NCI-H1105 treated with DMSO at 0.1 percent for 48 hours (cell line): ENCODE results near the gene HSPB3.
A peak's percentile ranks its signal among the peaks of the same experiment; 100 is the strongest.
"Not testable (repeated sequence)": the region's sequence is repeated elsewhere in the genome, so short reads cannot be mapped to it uniquely, and the experiment has no call there.

ENCODE experiments used
- DNase-seq: peaks from one replicate; lab custom pipeline; 2025; lab: John Stamatoyannopoulos, UW

The HSPB3 gene, protein sequence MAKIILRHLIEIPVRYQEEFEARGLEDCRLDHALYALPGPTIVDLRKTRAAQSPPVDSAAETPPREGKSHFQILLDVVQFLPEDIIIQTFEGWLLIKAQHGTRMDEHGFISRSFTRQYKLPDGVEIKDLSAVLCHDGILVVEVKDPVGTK

DNA sequence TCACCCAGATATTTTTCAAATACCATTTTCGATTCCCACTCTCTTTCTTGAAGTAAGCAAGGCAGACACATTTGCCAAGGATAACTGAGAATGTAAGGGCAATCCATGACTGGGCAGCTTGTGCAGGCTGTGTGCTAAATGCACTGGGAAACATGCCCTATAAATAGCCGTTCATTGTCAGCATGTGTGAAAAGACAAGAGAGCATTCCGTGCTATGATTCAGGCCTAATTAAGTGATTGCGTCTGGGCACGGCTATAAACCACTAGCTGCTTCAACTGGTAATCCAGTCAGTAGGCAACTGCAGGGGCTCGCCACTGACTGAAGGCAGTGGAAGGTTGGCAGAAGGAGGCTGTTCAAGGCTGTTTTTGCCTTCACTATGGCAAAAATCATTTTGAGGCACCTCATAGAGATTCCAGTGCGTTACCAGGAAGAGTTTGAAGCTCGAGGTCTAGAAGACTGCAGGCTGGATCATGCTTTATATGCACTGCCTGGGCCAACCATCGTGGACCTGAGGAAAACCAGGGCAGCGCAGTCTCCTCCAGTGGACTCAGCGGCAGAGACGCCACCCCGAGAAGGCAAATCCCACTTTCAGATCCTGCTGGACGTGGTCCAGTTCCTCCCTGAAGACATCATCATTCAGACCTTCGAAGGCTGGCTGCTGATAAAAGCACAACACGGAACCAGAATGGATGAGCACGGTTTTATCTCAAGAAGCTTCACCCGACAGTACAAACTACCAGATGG is at the start of gene HSPB3:
HSPB3 (plus strand) TSS at position 287 of the 745 bp plus-strand sequence; CDS start at position 378, 91 bp downstream.
- DNase-seq = peak; percentile 11

DNA sequence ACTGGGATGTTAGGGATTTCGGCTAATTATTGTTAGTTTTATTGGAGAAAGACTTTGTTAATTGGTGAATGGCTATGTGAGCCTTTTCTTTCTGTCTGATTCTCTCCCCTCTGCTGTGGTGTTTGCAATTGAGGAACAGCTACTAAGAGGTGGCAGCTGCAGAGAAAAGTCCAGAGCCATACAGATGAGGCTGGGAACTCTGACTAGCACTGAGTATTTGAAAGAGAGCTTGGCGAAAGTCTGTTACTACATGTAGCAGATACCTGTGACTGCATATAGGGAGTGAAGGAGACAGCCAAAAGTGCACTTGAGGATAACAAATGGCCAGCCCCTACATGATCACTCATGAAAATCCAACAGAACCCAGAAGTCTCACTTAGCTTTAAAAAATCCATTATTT is 44.3 kb upstream of the HSPB3 start:
- DNase-seq = no peak

DNA sequence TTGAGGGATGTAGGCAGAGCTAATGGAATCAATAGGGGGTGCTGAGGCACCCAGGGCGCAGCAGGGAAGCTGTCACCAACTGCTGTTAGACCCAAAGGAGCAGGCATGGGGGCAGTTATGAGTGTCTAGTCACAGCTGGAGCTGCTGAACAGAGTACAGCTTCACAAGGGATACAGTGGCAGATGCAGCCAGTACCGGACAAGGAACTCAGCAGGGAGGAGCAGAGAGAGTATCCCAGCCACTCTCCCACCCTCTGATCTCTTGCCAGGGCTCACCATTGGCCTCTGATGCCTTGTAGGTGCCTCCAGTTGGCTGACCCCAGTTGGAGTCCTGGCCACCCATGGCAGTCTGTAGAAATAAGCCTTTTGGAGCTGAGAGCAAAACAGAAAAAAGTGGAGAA is 42.6 kb upstream of the HSPB3 start:
- no peak for DNase-seq

DNA sequence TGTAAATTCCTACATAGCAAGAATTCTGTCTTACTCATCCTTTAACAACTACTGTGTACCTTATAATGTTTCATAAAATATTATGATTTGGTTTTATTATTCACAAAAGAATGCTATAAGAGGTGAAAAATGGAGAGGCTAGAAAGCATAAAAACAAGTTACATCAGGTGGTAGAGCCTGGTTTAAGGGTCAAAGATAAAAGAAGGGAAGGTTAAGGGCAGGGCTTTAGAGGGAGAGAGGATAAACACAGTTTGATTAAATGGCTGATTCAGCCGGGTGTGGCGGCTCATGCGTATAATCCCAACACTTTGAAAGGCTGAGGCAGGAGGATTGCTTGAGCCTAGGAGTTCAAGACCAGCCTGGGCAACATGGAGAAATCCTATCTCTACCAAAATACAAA is 40.4 kb upstream of the HSPB3 start:
- DNase-seq = no peak

DNA sequence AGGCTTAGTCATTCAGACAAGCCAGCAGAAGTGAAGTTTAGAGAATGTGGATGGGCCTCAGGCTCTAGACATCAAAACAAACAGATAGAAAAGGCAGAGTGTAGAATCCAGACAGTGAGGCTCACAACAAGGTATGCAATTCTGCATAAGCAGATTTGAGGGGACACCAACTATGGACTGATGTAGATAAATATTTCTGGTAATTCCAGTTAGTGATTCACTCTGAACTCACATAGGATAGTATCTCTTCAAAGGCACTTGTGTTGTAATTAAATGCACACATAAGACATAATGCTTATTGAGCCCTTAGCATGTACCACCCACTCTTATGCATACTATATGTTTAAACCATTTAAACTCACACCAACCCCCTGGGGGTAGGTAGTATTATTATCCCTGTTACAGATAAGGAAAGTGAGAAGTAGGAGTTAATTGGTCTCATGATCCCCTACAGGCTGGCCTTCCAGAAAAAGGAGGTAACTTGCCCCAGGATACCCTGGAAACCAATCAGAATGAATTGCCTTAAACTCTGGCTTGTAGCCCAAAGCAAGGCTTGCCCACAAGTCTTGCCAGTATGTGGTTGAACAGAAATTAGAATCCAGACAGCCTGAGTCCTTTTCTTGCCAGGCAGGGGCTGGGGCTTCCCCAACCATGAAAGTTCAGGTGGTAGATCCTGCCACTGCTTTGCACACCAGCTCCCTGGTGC is 39.5 kb upstream of the HSPB3 start:
- DNase-seq = no peak

DNA sequence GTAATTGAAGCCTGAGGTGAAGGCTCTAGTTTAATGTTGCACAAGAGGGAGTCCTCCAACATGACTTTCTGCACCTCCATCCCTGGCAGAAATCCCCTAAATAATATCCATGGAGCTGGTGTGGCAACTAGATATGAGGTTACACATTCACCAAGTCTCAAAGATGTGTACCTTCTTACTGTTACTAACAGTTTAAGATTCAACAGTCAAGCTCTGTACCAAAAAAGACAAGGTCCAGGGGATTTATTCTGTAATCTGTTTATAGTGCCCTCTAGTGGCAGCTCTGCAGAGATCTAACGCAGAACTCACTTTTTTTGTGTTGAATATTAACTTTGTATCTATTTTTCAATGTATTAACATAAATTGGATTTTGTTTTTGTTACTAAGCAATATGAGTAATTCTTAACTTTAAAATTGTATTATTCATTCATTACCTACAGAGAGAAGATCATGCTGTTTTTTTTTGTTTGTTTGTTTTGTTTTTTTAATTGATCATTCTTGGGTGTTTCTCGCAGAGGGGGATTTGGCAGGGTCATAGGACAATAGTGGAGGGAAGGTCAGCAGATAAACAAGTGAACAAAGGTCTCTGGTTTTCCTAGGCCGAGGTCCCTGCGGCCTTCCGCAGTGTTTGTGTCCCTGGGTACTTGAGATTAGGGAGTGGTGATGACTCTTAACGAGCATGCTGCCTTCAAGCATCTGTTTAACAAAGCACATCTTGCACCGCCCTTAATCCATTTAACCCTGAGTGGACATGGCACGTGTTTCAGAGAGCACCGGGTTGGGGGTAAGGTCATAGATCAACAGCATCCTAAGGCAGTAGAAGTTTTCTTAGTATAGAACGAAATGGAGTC is 35.7 kb upstream of the HSPB3 start:
- DNase-seq = peak; percentile 53

DNA sequence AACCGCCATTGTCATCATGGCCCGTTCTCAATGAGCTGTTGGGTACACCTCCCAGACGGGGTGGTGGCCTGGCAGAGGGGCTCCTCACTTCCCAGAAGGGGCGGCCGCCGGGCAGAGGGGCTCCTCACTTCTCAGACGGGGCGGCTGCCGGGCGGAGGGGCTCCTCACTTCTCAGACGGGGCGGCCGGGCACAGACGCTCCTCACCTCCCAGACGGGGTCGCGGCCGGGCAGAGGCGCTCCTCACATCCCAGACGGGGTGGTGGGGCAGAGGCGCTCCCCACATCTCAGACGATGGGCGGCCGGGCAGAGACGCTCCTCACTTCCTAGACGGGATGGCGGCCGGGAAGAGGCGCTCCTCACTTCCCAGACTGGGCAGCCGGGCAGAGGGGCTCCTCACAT is 35.0 kb upstream of the HSPB3 start:
- not testable (repeated sequence) for DNase-seq

DNA sequence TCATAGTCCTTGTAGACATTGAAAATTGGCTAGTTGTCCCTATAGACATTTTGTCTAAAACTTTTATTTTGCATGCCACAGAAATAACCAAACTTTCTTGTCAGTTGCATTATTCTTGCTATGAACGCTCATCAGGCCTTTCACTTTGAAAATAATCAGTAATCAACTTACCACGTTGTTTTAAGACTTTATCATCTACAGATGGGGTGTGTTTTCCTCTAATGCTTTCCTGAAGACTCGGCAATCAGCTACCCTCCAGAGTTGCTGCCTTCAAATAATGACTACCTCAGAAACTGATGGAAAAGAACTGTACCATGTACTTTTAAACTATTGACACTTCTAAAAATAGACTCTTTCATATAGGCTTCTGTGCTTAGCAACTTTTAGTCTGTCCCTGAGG is 33.5 kb upstream of the HSPB3 start:
- DNase-seq = no peak

DNA sequence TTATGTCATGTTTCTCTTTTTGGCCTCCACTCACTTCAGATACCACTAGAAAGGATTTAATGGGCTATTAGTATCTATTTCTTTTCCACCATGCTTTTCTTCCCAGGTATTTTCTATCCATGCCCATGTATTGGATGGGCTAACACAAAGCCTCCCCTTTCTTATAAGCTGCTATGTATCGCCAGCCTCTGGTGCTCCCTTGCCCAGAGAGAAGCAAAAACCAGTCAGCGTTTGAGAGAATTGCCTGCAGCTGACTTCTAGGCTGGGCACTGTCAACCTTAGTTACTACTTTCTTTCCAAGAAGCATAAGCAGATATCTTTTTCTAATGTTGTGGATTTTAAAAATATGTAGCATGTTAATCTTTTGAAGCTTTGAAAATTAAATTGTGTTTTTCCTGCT is 30.2 kb upstream of the HSPB3 start:
- no peak for DNase-seq

DNA sequence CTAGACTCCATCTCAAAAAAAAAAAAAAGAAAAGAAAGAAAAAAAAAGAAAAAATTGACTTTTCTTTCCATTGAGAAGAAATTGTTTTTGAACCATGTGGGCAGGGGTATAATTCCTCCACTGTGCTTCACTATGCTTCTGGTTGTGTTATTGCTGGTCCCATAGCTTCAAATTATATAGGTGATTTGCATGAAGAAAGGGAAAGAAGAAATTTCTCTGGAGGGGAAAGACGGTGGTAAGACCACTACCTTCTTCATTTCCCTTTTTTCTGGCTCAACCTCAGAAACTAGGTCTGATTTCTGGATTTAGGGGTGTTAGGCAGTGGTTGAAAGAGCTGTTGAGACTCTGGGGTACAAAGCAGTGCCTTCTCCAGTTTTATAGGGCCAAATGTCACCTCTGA is 29.3 kb upstream of the HSPB3 start:
- DNase-seq = no peak

DNA sequence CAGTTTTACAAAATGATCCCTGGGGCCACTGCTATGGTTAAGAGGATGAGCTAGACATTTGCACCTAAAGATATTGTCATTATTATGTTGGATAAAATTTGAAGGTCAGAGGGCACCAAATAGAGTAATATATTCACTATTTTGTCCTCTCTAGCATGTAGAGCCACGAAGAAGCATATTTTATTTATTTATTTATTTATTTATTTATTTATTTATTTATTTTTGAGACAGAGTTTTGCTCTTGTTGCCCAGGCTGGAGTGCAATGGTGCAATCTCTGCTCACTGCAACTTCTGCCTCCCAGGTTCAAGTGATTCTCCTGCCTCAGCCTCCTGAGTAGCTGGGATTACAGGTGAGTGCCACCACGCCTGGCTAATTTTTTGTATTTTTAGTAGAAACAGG is 20.8 kb upstream of the HSPB3 start:
- not testable (repeated sequence) for DNase-seq

DNA sequence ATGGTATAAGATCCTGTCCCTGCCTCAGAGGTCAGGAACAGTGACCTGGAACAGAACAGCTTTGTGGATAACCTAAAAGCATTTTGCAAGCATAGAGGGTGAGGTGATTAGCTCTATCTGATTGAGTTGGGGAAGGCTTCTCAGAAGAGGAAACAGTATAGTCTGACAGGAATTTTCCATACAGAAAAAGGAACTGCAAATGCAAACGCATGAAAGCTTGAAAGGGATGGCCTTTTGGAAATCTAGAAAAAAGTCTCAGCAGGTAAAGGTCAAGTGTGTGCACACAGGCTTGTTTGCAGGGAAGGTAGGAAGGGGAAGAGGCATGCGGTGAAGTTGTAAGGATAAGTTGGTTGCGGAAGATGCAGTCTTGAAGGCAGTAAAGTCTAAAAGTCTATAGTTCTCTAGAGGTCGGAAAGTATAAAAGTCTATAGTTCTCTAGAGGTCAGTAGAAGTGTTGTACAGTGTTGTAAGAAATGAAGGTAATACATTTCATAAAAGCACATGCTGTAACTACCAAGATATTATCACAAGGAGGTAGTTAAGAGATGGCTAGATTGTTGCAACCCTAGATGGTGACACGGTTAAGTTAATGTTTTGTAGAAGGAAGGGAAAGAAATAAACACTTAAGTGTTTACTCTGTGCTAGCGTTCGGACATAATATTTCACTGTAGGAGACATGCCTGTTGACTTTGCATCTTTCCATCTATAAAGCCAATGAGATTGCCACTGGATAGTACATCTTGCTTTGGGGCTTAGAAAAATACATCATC is 16.7 kb upstream of the HSPB3 start:
- no peak for DNase-seq

DNA sequence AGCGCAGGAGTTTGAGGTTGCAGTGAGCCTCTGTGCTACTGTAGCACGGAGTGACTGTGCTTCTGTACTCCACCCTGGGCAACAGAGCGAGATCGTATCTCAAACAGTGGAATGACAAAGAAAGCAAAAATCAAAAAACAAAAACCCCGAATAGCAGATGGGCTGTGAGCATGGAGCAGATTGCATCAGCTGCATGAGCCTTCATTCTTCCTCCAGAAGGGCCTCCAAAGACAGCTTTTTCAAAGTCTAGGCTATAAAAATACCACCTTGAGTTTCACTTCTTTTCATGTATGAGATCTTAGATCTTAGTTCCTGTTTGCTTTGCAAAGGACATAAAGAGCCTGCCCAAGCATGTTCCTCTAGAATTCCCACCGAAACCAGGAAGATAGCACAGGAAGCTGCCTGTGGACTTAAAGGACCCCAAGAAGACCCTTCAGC is 15.0 kb upstream of the HSPB3 start:
- no peak for DNase-seq

DNA sequence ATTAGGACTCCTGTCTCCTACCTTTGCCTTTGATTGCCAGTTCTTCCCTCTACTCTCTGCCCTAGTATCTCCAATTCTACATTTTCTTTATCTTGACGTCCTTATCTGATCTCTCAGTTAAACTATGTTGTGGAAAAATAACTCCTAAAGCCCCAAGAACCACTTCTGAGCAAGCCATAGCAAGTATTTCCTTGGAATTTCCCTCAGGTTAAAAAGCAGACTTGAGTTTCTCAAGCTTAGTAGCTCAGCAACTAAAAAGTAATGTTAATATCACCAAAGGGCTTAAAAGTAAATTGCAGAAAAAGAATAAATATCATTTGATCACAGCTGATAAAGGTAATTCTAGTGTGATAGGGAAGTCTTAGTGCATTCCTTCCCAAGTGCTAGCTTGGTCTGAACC is 13.2 kb upstream of the HSPB3 start:
- DNase-seq = no peak

DNA sequence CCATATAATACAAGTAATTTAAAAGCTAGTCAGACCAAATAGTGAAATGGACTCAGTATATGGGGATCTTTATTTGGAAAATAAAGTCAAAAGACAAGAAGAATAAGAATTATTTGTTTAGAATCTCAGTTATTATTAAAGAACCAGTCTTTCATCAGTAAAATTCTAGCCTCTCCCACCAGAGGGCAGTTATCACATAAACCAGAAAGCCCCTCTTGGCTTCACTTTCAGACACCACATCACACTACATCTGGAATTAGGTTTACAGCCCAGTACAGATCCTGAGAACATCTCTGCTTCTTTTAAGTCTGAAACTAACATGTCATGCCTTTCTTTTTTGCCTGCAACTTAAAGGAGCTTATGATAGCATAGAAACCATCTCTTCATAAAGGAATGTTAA is 12.2 kb upstream of the HSPB3 start:
- DNase-seq = no peak

DNA sequence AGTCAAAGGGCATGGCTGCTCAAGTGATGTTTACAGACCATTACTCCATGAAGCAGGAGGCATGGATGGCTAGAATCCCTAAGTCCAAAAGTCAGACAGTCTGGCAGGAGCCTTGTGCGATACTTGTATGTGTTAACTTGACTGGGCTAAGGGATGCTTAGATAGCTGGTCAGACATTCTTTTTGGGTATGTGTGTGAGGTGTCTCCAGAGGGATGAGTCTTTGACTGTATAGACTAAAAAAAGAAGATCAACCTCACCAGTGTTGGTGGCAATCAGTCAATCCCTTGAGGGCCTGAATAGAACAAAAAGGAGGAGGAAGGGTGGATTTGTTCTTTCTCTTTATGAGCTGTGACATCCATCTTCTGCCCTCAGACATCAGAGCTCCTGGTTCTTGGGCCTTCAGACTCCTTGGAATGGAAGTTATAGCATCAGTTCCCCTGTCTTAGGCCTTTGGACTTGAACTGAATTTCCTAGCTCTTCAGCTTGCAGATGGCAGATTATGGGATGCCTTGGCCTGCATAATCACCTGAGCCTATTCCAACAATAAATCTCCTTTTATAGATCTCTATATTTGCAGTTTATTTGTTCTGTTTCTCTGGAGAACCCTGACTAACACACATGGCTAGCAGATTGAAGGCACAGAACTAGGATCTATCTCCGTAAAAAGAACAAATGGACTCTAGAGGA is 9.7 kb upstream of the HSPB3 start:
- DNase-seq = no peak

DNA sequence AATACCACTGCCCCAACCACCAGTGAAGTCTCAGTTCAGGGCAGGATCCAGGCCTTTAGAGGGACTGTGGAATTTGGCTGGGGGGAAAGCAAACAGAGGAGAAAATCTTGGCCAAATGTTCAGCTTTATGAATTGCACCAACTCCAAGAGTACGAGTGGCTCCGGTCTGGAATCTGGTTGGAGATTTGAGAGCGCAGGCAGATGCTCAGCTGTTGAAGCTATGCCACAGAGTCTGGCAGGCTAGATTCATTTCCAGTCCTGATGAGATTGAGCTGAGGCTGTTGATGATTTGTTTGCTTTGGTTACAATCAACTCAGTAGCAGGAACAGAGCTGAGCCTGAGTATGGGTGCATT is 9.1 kb upstream of the HSPB3 start:
- DNase-seq = no peak

DNA sequence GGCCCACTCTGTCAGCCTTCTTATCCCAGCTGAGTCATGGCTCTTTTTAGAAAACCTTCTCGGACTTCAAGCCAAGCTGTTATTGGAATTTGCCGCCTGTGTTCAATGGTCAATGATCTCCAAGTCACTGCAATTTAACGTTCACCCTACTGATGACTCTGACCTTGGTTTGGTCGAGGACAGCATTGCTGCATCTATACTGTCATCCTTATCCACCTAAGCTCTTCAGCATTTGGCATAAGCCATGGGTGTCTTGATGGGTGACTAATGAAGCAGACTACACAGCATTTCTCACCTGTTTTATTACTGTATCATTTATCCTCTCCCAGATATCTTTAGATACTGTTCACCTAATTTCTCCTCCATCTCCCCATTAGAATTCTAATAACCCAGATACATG is 5.6 kb upstream of the HSPB3 start:
- DNase-seq = no peak

DNA sequence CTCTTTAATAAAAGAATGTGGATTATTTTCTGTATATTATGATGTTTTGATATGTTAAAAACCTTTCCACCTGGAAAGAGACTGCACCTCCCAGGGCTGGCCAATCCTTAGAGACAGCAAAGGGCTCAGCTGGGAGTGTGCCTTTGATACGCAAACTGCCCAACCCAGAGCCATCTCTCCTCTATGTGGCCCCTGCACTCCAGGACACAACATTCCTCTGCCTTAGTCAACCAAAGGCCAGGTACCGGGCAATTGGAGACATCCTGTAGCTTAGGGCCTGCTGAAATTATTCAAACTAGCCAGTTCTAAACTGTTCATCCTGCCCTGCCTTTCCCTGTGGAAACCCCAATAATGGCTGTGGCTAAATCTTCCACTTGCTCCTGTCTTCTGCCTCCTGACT is 5.0 kb upstream of the HSPB3 start:
- DNase-seq = no peak

DNA sequence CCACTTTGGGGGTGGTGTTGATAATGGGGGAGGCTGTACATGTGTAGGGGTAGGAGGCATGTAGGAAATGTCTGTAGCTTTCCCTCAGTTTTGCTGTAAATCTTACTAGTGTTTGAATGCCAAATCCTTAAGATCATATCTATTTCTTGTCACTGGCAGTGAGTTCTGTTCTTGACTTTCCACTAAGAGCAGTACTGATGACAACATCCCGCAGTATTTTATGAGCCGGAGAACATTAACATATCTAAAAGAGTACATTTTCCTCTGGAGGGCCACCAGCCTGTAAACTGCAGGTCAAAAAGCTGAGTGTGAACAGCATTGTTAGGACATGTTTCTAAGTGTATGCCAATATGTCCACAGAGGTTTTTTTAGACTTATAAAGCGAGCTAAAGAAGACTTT is 2.5 kb upstream of the HSPB3 start:
- no peak for DNase-seq

DNA sequence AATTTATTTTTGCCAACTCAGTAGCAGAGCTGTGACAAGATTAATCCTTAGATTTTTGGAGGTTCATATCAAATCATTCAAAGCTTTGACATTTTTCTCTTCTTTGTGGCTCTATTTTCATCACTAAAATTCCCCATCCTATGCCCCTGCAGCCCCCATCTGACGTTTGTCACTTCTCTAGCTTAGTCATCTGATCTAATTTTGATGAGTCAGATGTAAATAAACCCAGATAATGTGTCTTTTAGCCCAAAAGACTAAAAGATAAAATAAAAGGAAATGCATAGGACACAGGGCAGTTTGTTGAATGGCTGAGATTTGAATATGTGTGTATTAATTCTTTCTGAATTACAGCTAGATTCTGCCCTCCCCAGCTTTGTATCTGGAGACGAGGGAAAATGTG is 897 bp upstream of the HSPB3 start:
- no peak for DNase-seq
